Measurements from ENCODE around the gene ARPC2. TPM values are rescaled to one million over a fixed set of nuclear protein-coding genes. Genes with fewer than 3 reads are reported as not detected.
A peak's percentile ranks its signal among the peaks of the same experiment; 100 is the strongest.
"Not testable (repeated sequence)": the region's sequence is repeated elsewhere in the genome, so short reads cannot be mapped to it uniquely, and the experiment has no call there.

The ARPC2 gene
- polyA plus RNA-seq, 1 donor (not counting 4 experiments of a cell fraction or from before 2014, with no cell fraction given), result 1,121 TPM

DNA sequence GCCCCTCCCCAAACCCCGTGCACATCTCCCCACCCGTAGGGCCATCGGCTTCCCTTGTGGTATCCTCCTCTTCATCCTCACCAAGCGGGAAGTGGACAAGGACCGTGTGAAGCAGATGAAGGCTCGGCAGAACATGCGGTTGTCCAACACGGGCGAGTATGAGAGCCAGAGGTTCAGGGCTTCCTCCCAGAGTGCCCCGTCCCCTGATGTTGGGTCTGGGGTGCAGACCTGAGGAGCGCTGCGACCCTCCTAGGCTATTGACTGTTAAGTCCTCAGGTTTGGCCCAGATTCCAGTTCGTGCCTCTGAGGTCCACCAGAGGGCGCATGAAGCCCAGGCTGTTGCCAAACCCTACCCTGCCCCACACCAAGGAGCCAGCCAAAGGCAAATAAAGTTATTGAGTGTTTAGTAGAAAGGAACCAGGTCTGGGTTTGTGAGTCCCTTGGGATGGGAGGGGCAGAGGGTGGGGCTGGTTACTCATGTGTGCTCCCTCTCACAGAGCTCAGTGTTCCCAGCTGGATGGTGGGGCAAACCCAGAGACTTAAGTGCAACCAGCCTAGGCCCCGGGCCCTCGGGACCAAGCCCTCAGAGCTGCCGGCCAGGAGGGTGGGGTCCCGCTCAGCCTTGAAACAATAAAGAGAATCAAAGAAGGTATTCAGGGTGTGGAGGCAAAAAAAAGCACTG is 55.7 kb downstream of the ARPC2 start:
- H3K36me3 ChIP-seq (ENCODE audit: control insufficient read depth in 2 of 2, extremely low read depth in 1 of 2, insufficient read depth in 2 of 2, low read length in 2 of 2), result peaks cover 35 to 37% of the 10 kb centered on the region in 2 experiments
- no peaks in the 10 kb centered on the region for H3K9me3 ChIP-seq (ENCODE audit: control insufficient read depth, low read depth, low read length)
- no peaks in the 10 kb centered on the region for H3K27me3 ChIP-seq (ENCODE audit: control insufficient read depth, extremely low read depth, insufficient read depth, low read length)
- TF ChIP-seq CTCF (optimal IDR thresholded peaks at IDR 0.05 in 1 of 3, IDR thresholded peaks at IDR 0.05 in 1 of 3, conservative IDR thresholded peaks at IDR 0.05 in 1 of 3; ENCODE audit: extremely low read depth in 1 of 3, insufficient read depth in 2 of 3, low read length in 3 of 3) (peak in 2 of 3 experiments; percentile 87 to 90), EZH2 (IDR thresholded peaks at IDR 0.05; ENCODE audit: low read length) (no peak)
- FAIRE-seq (peak; percentile 82), DNase-seq (ENCODE audit: low read depth, low spot score) (peak; percentile 91)
- H3K27ac ChIP-seq (ENCODE audit: control insufficient read depth, insufficient read depth, low read length), result peak overlapping the region; percentile 65
- dilution Hi-C loops (cut with MboI; ENCODE audit: extremely low pct_ligation_motif_present, low sequenced_read_pairs), result no loop called here
- H2AFZ ChIP-seq (ENCODE audit: control insufficient read depth, low read length), result no peak overlapping the region
- H4K20me1 ChIP-seq (ENCODE audit: control insufficient read depth, extremely low read depth, insufficient read depth, low read length), result peaks cover 4% of the 10 kb centered on the region
- H3K9me1 ChIP-seq (ENCODE audit: control insufficient read depth, extremely low read depth, insufficient read depth, low read length), result peaks cover 2% of the 10 kb centered on the region
- H3K4me3 ChIP-seq (ENCODE audit: control insufficient read depth in 2 of 3, extremely low read depth in 1 of 3, insufficient read depth in 2 of 3, low read depth in 1 of 3, low read length in 3 of 3), result no peak overlapping the region
- peak overlapping the region; percentile 88 for H3K4me2 ChIP-seq (ENCODE audit: control insufficient read depth, extremely low read depth, insufficient read depth, low read depth, low read length)
- peaks cover 26% of the 10 kb centered on the region for H3K79me2 ChIP-seq (ENCODE audit: control insufficient read depth, insufficient read depth, low read length)
- peaks cover 27% of the 10 kb centered on the region for H3K4me1 ChIP-seq (ENCODE audit: control insufficient read depth, extremely low read depth, insufficient read depth, low read length)
- H3K9ac ChIP-seq (ENCODE audit: control insufficient read depth, extremely low read depth, insufficient read depth, low read length), result peak overlapping the region; percentile 56

GRCh38 chr2:218273214-218273907 is 56.4 kb downstream of the ARPC2 start:
- H3K79me2 ChIP-seq (ENCODE audit: control insufficient read depth, insufficient read depth, low read length), result peaks cover 31% of the 10 kb centered on the region

More at GRCh38 chr2:218273214-218273907, 56.4 kb downstream of the ARPC2 start:
- Histone ChIP-seq H3K4me2 (ENCODE audit: control insufficient read depth, extremely low read depth, insufficient read depth, low read depth, low read length) (peak overlapping the region; percentile 45), H3K36me3 (ENCODE audit: control insufficient read depth in 2 of 2, extremely low read depth in 1 of 2, insufficient read depth in 2 of 2, low read length in 2 of 2) (peaks cover 40 to 42% of the 10 kb centered on the region in 2 experiments), H3K9ac (ENCODE audit: control insufficient read depth, extremely low read depth, insufficient read depth, low read length) (peak overlapping the region; percentile 56), H3K27ac (ENCODE audit: control insufficient read depth, insufficient read depth, low read length) (peak overlapping the region; percentile 65), H3K4me1 (ENCODE audit: control insufficient read depth, extremely low read depth, insufficient read depth, low read length) (peaks cover 27% of the 10 kb centered on the region)
- H3K27me3 ChIP-seq (ENCODE audit: control insufficient read depth, extremely low read depth, insufficient read depth, low read length); DNase-seq (ENCODE audit: low read depth, low spot score); dilution Hi-C loops (cut with MboI; ENCODE audit: extremely low pct_ligation_motif_present, low sequenced_read_pairs); H3K9me3 ChIP-seq (ENCODE audit: control insufficient read depth, low read depth, low read length); FAIRE-seq; H2AFZ ChIP-seq (ENCODE audit: control insufficient read depth, low read length); H3K4me3 ChIP-seq (ENCODE audit: control insufficient read depth in 2 of 3, extremely low read depth in 1 of 3, insufficient read depth in 2 of 3, low read depth in 1 of 3, low read length in 3 of 3); H4K20me1 ChIP-seq (ENCODE audit: control insufficient read depth, extremely low read depth, insufficient read depth, low read length); H3K9me1 ChIP-seq (ENCODE audit: control insufficient read depth, extremely low read depth, insufficient read depth, low read length): not testable (repeated sequence)

Measured in keratinocyte (primary cell).